ENCODE data around the gene RAB11FIP4.

RAB11FIP4 gene

DNA sequence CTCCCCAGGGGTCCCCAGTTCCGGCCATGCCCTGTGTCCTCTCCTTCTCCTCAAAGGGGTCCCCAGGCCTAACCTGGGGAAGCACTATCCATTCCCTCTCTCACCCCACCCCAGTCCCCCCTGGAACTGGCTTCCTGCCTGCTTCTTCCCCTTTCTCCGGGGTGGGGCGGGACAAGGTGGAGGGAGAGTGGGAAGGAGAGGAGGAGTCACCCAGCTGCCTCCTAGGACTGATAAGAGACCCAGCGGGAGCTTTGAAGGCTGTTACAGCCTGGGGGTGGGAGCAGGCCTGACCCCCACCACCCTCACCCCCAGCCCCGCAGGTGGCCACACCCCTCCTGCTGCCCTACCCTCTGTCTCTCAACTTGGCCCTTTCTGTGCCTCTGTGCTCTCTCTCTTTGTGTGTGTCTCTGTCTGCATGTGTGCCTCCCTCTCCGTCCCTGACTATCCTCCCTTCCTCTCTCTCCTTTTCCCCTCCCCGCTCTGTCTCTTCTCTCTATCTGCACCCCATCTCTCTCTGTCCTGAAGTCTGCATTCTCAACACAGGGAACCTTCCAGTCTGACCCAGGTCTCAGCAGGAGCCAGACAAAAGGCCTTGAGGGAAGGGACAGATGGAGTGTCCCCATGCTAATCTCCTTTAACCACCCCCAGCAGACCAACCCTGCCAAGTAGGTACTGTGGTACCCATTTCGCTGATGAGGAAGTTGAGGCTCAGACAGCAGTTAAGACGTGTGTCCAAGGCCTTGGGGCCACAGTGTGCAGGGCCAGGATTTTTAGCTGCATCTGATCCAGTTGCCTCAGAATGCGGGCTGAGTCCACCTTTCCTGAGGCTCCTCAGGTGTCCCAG lies 66.1 kb downstream of the RAB11FIP4 start (continued):
- TF ChIP-seq ZNF132 (tag by site-specific recombination; IDR thresholded peaks at IDR 0.05; ENCODE audit: borderline replicate concordance) (peak; percentile 12; the same call in 1 of the 2 replicates), PRDM1 (tag by site-specific recombination; IDR thresholded peaks at IDR 0.05) (peak; percentile 38; the same call in 1 of the 2 replicates)

- ChIA-PET CTCF (interaction anchor here (0.9 kb wide), 1 partner anchor 76 kb away, joined by 3 read pairs; no protein-coding TSS in a partner anchor), POLR2A (no interaction called here)
- Histone ChIP-seq H3K36me3 (ENCODE audit: control insufficient read depth in 2 of 2, insufficient read depth in 1 of 2, low read length in 2 of 2) (no peaks in the 10 kb centered on the region), H3K4me1 (ENCODE audit: control insufficient read depth, insufficient read depth, low read length) (no peaks in the 10 kb centered on the region), H3K4me3 (ENCODE audit: low read depth, low read length) (no peak overlapping the region), H3K9me3 (ENCODE audit: control insufficient read depth, insufficient read depth, low read depth, low read length) (no peaks in the 10 kb centered on the region), H3K27ac (ENCODE audit: extremely low read depth, low read depth, low read length) (no peak overlapping the region)
- TF ChIP-seq, protein P1, sequence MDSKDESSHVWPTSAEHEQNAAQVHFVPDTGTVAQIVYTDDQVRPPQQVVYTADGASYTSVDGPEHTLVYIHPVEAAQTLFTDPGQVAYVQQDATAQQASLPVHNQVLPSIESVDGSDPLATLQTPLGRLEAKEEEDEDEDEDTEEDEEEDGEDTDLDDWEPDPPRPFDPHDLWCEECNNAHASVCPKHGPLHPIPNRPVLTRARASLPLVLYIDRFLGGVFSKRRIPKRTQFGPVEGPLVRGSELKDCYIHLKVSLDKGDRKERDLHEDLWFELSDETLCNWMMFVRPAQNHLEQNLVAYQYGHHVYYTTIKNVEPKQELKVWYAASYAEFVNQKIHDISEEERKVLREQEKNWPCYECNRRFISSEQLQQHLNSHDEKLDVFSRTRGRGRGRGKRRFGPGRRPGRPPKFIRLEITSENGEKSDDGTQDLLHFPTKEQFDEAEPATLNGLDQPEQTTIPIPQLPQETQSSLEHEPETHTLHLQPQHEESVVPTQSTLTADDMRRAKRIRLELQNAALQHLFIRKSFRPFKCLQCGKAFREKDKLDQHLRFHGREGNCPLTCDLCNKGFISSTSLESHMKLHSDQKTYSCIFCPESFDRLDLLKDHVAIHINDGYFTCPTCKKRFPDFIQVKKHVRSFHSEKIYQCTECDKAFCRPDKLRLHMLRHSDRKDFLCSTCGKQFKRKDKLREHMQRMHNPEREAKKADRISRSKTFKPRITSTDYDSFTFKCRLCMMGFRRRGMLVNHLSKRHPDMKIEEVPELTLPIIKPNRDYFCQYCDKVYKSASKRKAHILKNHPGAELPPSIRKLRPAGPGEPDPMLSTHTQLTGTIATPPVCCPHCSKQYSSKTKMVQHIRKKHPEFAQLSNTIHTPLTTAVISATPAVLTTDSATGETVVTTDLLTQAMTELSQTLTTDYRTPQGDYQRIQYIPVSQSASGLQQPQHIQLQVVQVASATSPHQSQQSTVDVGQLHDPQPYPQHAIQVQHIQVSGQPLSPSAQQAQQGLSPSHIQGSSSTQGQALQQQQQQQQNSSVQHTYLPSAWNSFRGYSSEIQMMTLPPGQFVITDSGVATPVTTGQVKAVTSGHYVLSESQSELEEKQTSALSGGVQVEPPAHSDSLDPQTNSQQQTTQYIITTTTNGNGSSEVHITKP (tag by site-specific recombination; IDR thresholded peaks at IDR 0.05), result peak; percentile 45; the same call in 1 of the 2 replicates
- TF ChIP-seq ZNF701 (tag by site-specific recombination; IDR thresholded peaks at IDR 0.05) (no peak), REST (tag by site-specific recombination; IDR thresholded peaks at IDR 0.05) (no peak), ZNF48 (tag by site-specific recombination; IDR thresholded peaks at IDR 0.05) (no peak), ZNF580 (tag by site-specific recombination; IDR thresholded peaks at IDR 0.05) (0 out of 2 replicates have a peak, but pooled peaks have one; percentile 33)
- TF ChIP-seq, protein P2, sequence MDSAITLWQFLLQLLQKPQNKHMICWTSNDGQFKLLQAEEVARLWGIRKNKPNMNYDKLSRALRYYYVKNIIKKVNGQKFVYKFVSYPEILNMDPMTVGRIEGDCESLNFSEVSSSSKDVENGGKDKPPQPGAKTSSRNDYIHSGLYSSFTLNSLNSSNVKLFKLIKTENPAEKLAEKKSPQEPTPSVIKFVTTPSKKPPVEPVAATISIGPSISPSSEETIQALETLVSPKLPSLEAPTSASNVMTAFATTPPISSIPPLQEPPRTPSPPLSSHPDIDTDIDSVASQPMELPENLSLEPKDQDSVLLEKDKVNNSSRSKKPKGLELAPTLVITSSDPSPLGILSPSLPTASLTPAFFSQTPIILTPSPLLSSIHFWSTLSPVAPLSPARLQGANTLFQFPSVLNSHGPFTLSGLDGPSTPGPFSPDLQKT (IDR thresholded peaks at IDR 0.05; ENCODE audit: borderline replicate concordance, low read depth, low read length), result no peak
These were observed 67.4 kb downstream of the RAB11FIP4 start for GRCh38 chr17:31458829-31459228.

DNA sequence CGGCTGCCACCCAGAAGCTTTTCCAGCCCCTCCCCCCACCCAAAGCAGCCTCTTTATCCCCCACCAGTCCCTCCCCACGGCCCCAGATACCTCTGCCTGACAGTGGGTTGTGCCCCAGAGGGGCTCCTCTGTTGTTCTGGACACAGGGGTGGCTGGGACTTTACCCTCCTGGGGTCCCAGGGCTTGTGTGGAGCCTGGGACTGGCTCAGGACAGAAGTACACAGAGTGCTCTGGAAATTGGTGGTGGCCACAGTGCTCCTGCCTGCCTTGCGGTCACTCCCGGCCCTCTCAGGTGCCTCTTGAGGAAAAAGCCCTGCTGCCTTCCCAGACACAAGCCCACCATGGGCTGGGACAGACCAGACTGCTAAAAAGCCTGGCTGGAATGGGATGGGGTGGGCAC lies 68.2 kb downstream of the RAB11FIP4 start:
- ChIA-PET CTCF (no interaction called here), POLR2A (no interaction called here)
- Histone ChIP-seq H3K36me3 (ENCODE audit: control insufficient read depth in 2 of 2, insufficient read depth in 1 of 2, low read length in 2 of 2) (no peaks in the 10 kb centered on the region), H3K4me3 (ENCODE audit: low read depth, low read length) (no peak overlapping the region), H3K9me3 (ENCODE audit: control insufficient read depth, insufficient read depth, low read depth, low read length) (no peaks in the 10 kb centered on the region), H3K4me1 (ENCODE audit: control insufficient read depth, insufficient read depth, low read length) (no peaks in the 10 kb centered on the region), H3K27ac (ENCODE audit: extremely low read depth, low read depth, low read length) (no peak overlapping the region)
- no peak for TF ChIP-seq ZNF76 (tag by site-specific recombination; IDR thresholded peaks at IDR 0.05; ENCODE audit: borderline replicate concordance, low read depth)
- no peak for TF ChIP-seq ZBTB20 (tag by site-specific recombination; IDR thresholded peaks at IDR 0.05)
- no peak for TF ChIP-seq ZNF510 (tag by site-specific recombination; IDR thresholded peaks at IDR 0.05; ENCODE audit: insufficient replicate concordance)
- TF ChIP-seq, protein P3, sequence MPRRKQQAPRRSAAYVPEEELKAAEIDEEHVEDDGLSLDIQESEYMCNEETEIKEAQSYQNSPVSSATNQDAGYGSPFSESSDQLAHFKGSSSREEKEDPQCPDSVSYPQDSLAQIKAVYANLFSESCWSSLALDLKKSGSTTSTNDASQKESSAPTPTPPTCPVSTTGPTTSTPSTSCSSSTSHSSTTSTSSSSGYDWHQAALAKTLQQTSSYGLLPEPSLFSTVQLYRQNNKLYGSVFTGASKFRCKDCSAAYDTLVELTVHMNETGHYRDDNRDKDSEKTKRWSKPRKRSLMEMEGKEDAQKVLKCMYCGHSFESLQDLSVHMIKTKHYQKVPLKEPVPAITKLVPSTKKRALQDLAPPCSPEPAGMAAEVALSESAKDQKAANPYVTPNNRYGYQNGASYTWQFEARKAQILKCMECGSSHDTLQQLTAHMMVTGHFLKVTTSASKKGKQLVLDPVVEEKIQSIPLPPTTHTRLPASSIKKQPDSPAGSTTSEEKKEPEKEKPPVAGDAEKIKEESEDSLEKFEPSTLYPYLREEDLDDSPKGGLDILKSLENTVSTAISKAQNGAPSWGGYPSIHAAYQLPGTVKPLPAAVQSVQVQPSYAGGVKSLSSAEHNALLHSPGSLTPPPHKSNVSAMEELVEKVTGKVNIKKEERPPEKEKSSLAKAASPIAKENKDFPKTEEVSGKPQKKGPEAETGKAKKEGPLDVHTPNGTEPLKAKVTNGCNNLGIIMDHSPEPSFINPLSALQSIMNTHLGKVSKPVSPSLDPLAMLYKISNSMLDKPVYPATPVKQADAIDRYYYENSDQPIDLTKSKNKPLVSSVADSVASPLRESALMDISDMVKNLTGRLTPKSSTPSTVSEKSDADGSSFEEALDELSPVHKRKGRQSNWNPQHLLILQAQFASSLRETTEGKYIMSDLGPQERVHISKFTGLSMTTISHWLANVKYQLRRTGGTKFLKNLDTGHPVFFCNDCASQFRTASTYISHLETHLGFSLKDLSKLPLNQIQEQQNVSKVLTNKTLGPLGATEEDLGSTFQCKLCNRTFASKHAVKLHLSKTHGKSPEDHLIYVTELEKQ (tag by site-specific recombination; IDR thresholded peaks at IDR 0.05; ENCODE audit: borderline replicate concordance), result no peak
- no peak for TF ChIP-seq ZNF449 (tag by site-specific recombination; IDR thresholded peaks at IDR 0.05)
- no peak for TF ChIP-seq TRIM28 (IDR thresholded peaks at IDR 0.05; ENCODE audit: borderline replicate concordance, low read length)
- TF ChIP-seq ZNF645 (tag by site-specific recombination; IDR thresholded peaks at IDR 0.05), result no peak

Data from HEK293 (cell line).